ENCODE data around the gene ITIH4.

ITIH4 gene

GRCh38 chr3:52835766-52836470, 5.4 kb upstream of the ITIH4 start:
- no peak overlapping the region for H3K4me3 ChIP-seq (ENCODE audit: low read length)
- TF ChIP-seq CTCF (IDR thresholded peaks at IDR 0.05; ENCODE audit: insufficient read depth, low read depth, low read length, missing control alignments), result no peak
- no peak for DNase-seq (ENCODE audit: low read depth)

- TF ChIP-seq CTCF (IDR thresholded peaks at IDR 0.05; ENCODE audit: insufficient read depth, low read depth, low read length, missing control alignments), result no peak
- no peak within 1 kb of the TSS for H3K4me3 ChIP-seq (ENCODE audit: low read length)
- DNase-seq (ENCODE audit: low read depth), result no peak
These were observed 4.5 kb upstream of the ITIH4 start, which contains the start of gene MUSTN1 for GRCh38 chr3:52834871-52835501. TSS of gene MUSTN1 (minus strand) at chr3:52835019. CDS start at chr3:52834948, 71 bp downstream.

- TF ChIP-seq CTCF (IDR thresholded peaks at IDR 0.05; ENCODE audit: insufficient read depth, low read depth, low read length, missing control alignments), result no peak
- no peak for DNase-seq (ENCODE audit: low read depth)
- no peak overlapping the region for H3K4me3 ChIP-seq (ENCODE audit: low read length)
These were observed 2.7 kb upstream of the ITIH4 start for GRCh38 chr3:52833202-52833601.

GRCh38 chr3:52831500-52832301, 1.2 kb upstream of the ITIH4 start:
- no peak overlapping the region for H3K4me3 ChIP-seq (ENCODE audit: low read length)
- peak; percentile 76 for DNase-seq (ENCODE audit: low read depth)
- TF ChIP-seq CTCF (IDR thresholded peaks at IDR 0.05; ENCODE audit: insufficient read depth, low read depth, low read length, missing control alignments), result no peak

GRCh38 chr3:52829906-52830463, 487 bp downstream of the ITIH4 start:
- DNase-seq (ENCODE audit: low read depth), result no peak
- no peak overlapping the region for H3K4me3 ChIP-seq (ENCODE audit: low read length)
- TF ChIP-seq CTCF (IDR thresholded peaks at IDR 0.05; ENCODE audit: insufficient read depth, low read depth, low read length, missing control alignments), result no peak

- no peak for TF ChIP-seq CTCF (IDR thresholded peaks at IDR 0.05; ENCODE audit: insufficient read depth, low read depth, low read length, missing control alignments)
- DNase-seq (ENCODE audit: low read depth), result no peak
- no peak overlapping the region for H3K4me3 ChIP-seq (ENCODE audit: low read length)
These were observed 990 bp downstream of the ITIH4 start for GRCh38 chr3:52829482-52829881.

All from epithelial cell of esophagus (primary cell).